Retinal pigment epithelial cell (primary cell): ENCODE measurements around the gene CSF1R.
"Not testable (repeated sequence)": the region's sequence is repeated elsewhere in the genome, so short reads cannot be mapped to it uniquely, and the experiment has no call there.

Experiments used
- DNase-seq: peaks from one replicate; pipeline ENCODE4 v3.0.0-alpha.2; 2010; ENCODE audit warnings: low read depth
- H3K4me3 ChIP-seq: 2 replicates; pipeline ENCODE4 v1.5.1; 2011; ENCODE audit warnings: mild to moderate bottlenecking, low read length, control low read depth, moderate library complexity
- CTCF ChIP-seq: conservative IDR thresholded peaks from 2 replicates; pipeline ENCODE4 v1.5.1; 2011; ENCODE audit warnings: low read depth, low read length, control low read depth, inconsistent platforms

The CSF1R gene

GRCh38 chr5:150053713-150054392 is 32.5 kb downstream of the CSF1R start:
- no peak for DNase-seq
- no peak for TF ChIP-seq CTCF
- H3K4me3 ChIP-seq: no peak overlapping the region

GRCh38 chr5:150052956-150053712 is 33.2 kb downstream of the CSF1R start:
- H3K4me3 ChIP-seq: no peak overlapping the region
- no peak for TF ChIP-seq CTCF
- peak; percentile 48 for DNase-seq

GRCh38 chr5:150052226-150052955 is 34.0 kb downstream of the CSF1R start:
- DNase-seq: no peak
- no peak for TF ChIP-seq CTCF

GRCh38 chr5:150051657-150052195 is 34.6 kb downstream of the CSF1R start:
- TF ChIP-seq CTCF: no peak

More at GRCh38 chr5:150052226-150052955, 34.0 kb downstream of the CSF1R start:
- no peak overlapping the region for H3K4me3 ChIP-seq

GRCh38 chr5:150050172-150050811 is 36.1 kb downstream of the CSF1R start:
- H3K4me3 ChIP-seq, DNase-seq: not testable (repeated sequence)

More at GRCh38 chr5:150051657-150052195, 34.6 kb downstream of the CSF1R start:
- DNase-seq: no peak
- no peak overlapping the region for H3K4me3 ChIP-seq

- H3K4me3 ChIP-seq: no peak overlapping the region
- no peak for TF ChIP-seq CTCF
- DNase-seq: no peak
Observed at GRCh38 chr5:150046031-150046430, 40.3 kb downstream of the CSF1R start.

- DNase-seq: no peak
- H3K4me3 ChIP-seq: no peak overlapping the region
- TF ChIP-seq CTCF: peak; percentile 7
Observed at GRCh38 chr5:150045549-150045948, 40.8 kb downstream of the CSF1R start.
